Smooth muscle cell (in vitro differentiated cells): ENCODE results near the gene TNFRSF4. TPM values are rescaled to one million over a fixed set of nuclear protein-coding genes. Genes with fewer than 3 reads are reported as not detected.

Experiments
- DNase-seq: peaks from one replicate; lab custom pipeline; 2025; ENCODE audit not compliant: unreplicated experiment; lab: John Stamatoyannopoulos, UW
- H2AFZ ChIP-seq: fragments of 200-600 bp; sonication (generic); 2 replicates; pipeline ENCODE4 v1.6.0; 2016; ENCODE audit warnings: antibody characterized with exemption, low read depth, mild to moderate bottlenecking
- H3F3A ChIP-seq: fragments of 200-600 bp; sonication (generic); 2 replicates; pipeline ENCODE4 v1.6.0; 2017; ENCODE audit warnings: antibody characterized with exemption, low read depth
- H3K27ac ChIP-seq: fragments of 200-600 bp; sonication (generic); 2 replicates; pipeline ENCODE4 v1.5.1; 2016; ENCODE audit warnings: low read depth, mild to moderate bottlenecking
- H3K27me3 ChIP-seq: fragments of 200-600 bp; sonication (generic); 2 replicates; pipeline ENCODE4 v1.6.1; 2016; ENCODE audit warnings: low read depth, mild to moderate bottlenecking
- H3K36me3 ChIP-seq: fragments of 200-600 bp; sonication (generic); 2 replicates; pipeline ENCODE4 v1.5.1; 2016; ENCODE audit warnings: low read depth
- H3K4me1 ChIP-seq: fragments of 200-600 bp; sonication (generic); 2 replicates; pipeline ENCODE4 v1.5.1; 2016; ENCODE audit warnings: low read depth
- H3K4me2 ChIP-seq: fragments of 200-600 bp; sonication (generic); 2 replicates; pipeline ENCODE4 v1.6.0; 2016; ENCODE audit warnings: mild to moderate bottlenecking
- H3K4me3 ChIP-seq: fragments of 200-600 bp; sonication (generic); 2 replicates; pipeline ENCODE4 v1.5.1; 2016; ENCODE audit warnings: mild to moderate bottlenecking
- H3K79me2 ChIP-seq: fragments of 200-600 bp; sonication (generic); 2 replicates; pipeline ENCODE4 v1.6.0; 2016; ENCODE audit warnings: low read depth, mild to moderate bottlenecking
- H3K9ac ChIP-seq: fragments of 200-600 bp; sonication (generic); 2 replicates; pipeline ENCODE4 v1.6.0; 2016; ENCODE audit warnings: low read depth
- H3K9me3 ChIP-seq: fragments of 200-600 bp; sonication (generic); replicated peaks from 2 replicates; pipeline ENCODE4 v1.5.1; 2016; ENCODE audit warnings: low read depth
- H4K20me1 ChIP-seq: fragments of 200-600 bp; sonication (generic); 2 replicates; pipeline ENCODE4 v1.6.0; 2016; ENCODE audit warnings: low read depth
- WGBS: methylation state at CpG from one replicate; pipeline ENCODE4 v1.1.7; 2016; ENCODE audit warnings: low lambda C conversion rate; 5-methylcytosine and 5-hydroxymethylcytosine counted together
- polyA plus RNA-seq: library from polyadenylated mRNA; unstranded; fragments of >200 nt; fragmentation: Nextera tagmentation; extraction: Ambion mirVana; gene quantifications from 2 replicates; pipeline ENCODE4 v1.2.1, GENCODE V29; 2016
- total RNA-seq: library from RNA; depleted of rRNA; stranded (reverse); fragments of >200 nt; gene quantifications from 2 replicates; pipeline ENCODE4 v1.2.3, GENCODE V29; 2014
- TF ChIP-seq, protein P1 (sequence below): fragments of 200-600 bp; sonication (generic); IDR thresholded peaks from 2 replicates; pipeline ENCODE4 v1.5.1; 2017; ENCODE audit warnings: borderline replicate concordance, mild to moderate bottlenecking, antibody characterized with exemption; ENCODE audit not compliant: insufficient read depth, poor library complexity, severe bottlenecking

TNFRSF4 gene
- total and polyA plus RNA-seq, 2 experiments from 2014 or later, result not detected

GRCh38 chr1:1239614-1240347, 25.8 kb upstream of the TNFRSF4 start:
- Histone ChIP-seq H3K27me3 (no peaks in the 10 kb centered on the region), H2AFZ (no peak overlapping the region), H3K9me3 (no peaks in the 10 kb centered on the region), H3K27ac (no peak overlapping the region), H3K4me2 (no peak overlapping the region), H3K4me1 (no peaks in the 10 kb centered on the region), H4K20me1 (no peaks in the 10 kb centered on the region), H3K9ac (no peak overlapping the region), H3K4me3 (no peak overlapping the region), H3F3A (no peaks in the 10 kb centered on the region), H3K79me2 (no peaks in the 10 kb centered on the region), H3K36me3 (no peaks in the 10 kb centered on the region)
- DNase-seq, result no peak
- TF ChIP-seq, protein P1, sequence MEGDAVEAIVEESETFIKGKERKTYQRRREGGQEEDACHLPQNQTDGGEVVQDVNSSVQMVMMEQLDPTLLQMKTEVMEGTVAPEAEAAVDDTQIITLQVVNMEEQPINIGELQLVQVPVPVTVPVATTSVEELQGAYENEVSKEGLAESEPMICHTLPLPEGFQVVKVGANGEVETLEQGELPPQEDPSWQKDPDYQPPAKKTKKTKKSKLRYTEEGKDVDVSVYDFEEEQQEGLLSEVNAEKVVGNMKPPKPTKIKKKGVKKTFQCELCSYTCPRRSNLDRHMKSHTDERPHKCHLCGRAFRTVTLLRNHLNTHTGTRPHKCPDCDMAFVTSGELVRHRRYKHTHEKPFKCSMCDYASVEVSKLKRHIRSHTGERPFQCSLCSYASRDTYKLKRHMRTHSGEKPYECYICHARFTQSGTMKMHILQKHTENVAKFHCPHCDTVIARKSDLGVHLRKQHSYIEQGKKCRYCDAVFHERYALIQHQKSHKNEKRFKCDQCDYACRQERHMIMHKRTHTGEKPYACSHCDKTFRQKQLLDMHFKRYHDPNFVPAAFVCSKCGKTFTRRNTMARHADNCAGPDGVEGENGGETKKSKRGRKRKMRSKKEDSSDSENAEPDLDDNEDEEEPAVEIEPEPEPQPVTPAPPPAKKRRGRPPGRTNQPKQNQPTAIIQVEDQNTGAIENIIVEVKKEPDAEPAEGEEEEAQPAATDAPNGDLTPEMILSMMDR, result no peak
- 77% methylated on average over 30 of the region's 30 CpGs for WGBS

- Histone ChIP-seq H3F3A (no peaks in the 10 kb centered on the region), H3K4me1 (no peaks in the 10 kb centered on the region), H3K9ac (no peak overlapping the region), H3K27me3 (no peaks in the 10 kb centered on the region), H3K4me2 (no peak overlapping the region), H3K4me3 (no peak overlapping the region), H4K20me1 (no peaks in the 10 kb centered on the region), H3K9me3 (no peaks in the 10 kb centered on the region), H3K27ac (no peak overlapping the region), H3K79me2 (no peaks in the 10 kb centered on the region), H3K36me3 (no peaks in the 10 kb centered on the region), H2AFZ (no peak overlapping the region)
- WGBS, result 85% methylated on average over 14 of the region's 15 CpGs
- DNase-seq, result no peak
- TF ChIP-seq, protein P1, result no peak
Measured at GRCh38 chr1:1239227-1239613, 25.3 kb upstream of the TNFRSF4 start.

- 90% methylated on average over 19 of the region's 19 CpGs for WGBS
Measured at GRCh38 chr1:1238702-1239178, 24.8 kb upstream of the TNFRSF4 start.

More at GRCh38 chr1:1238702-1239178, 24.8 kb upstream of the TNFRSF4 start:
- TF ChIP-seq, protein P1, result no peak
- DNase-seq, result no peak
- no peaks in the 10 kb centered on the region for H3K36me3 ChIP-seq
- peaks cover 2% of the 10 kb centered on the region for H3K79me2 ChIP-seq
- H3K9me3 ChIP-seq, result no peaks in the 10 kb centered on the region
- H2AFZ ChIP-seq, result no peak overlapping the region
- no peak overlapping the region for H3K4me2 ChIP-seq
- no peak overlapping the region for H3K9ac ChIP-seq
- no peak overlapping the region for H3K27ac ChIP-seq
- H3F3A ChIP-seq, result no peaks in the 10 kb centered on the region
- H3K27me3 ChIP-seq, result no peaks in the 10 kb centered on the region
- H3K4me3 ChIP-seq, result no peak overlapping the region
- no peaks in the 10 kb centered on the region for H4K20me1 ChIP-seq
- no peaks in the 10 kb centered on the region for H3K4me1 ChIP-seq
